D341Med (cell line): ENCODE results near the gene IMPDH2.
"Not testable (repeated sequence)": the region's sequence is repeated elsewhere in the genome, so short reads cannot be mapped to it uniquely, and the experiment has no call there.

Experiments used
- DNase-seq: peaks from one replicate; pipeline ENCODE4 v3.0.0; 2012; ENCODE audit warnings: low spot score

IMPDH2 gene

DNA sequence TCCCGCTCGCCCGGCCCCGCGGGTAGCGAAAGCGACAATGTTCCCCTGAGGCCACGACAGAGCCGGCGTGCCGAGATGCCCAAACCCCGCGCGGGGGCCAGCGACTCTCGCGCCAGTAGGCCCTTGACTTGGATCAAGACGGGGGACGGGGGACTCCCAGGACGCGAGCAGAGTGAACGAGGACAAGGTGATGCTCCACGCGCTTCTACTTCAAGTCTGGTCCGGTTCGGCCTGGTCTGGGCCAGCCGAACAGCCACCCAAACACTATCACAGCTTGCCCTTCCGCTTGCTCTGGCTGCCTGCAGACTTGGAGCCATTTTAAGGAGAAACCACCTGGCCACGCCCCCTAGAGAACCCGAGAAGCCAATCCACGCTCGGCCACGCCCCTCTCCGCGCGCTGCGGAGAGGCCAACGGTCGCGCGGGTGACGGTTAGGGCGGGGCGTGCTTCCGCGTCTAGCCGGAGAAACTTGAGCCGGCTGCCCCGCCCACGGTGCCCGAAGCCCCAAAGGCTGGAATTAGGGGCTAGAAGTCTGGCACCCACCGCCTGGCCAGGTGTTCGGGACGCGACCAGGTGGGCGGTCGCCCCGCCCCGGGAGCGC is 7.9 kb downstream of the IMPDH2 start:
- peak; percentile 94 for DNase-seq

DNA sequence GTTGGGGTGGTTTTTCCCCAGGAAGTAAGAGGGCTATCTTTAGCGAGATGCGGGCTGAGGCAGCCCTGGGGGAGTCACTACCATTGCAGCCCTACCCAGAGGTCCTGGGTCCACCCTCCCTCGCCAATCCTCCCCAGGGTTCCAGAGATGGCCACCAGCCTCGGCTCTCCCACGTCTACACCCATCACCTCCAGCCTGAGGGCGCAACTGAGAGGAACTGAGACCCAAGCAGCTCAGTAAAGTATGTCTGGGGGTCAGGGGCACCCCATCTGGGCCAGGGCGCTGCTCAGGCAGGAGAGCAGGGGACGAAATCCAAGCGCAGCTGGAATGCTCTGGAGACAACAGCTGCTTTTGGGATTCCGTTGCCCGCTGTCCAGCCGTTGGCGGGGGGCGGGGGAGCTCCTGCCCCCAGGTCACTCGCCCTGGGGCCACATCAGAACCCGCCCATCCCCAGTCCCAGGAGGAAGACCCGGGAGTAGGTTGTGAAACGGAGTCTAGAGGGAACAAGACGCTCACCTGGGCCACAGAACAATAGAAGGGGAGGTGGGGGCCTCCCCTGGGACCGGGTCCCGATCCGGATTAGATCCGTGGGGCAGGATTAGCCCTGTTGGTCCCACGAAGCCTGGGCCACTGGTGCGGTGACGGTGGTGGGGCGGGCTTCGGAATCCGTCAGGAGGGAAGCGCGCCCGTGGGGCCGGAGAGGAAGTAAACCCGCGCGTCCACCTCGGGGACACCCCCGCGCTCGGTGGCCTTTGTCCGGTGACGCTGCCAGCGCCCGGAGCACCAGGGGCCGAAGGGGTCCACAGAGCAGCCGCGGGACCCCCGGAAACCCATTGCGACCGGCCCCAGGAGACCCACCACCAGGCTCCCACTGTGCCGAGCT is 8.6 kb downstream of the IMPDH2 start:
- peak; percentile 72 for DNase-seq

DNA sequence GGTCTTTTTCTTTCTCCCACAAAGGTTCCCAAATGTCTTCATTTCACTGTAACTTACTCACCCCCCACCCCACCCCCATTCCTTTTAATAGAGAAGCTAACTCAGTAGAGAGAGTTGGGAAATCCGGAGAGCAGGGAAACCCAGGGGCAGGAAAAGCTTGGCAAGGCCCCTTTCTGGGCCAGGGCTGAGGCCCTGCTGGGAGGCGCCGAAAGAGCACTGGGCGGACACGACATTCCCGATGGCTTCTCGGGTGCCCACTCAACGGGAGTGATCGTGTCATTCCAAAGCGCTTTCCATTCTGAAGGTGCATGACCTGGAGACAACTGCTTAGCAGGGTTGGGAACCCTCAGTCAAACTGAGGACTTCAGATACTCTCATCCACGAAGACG is 9.3 kb downstream of the IMPDH2 start:
- DNase-seq, result no peak

DNA sequence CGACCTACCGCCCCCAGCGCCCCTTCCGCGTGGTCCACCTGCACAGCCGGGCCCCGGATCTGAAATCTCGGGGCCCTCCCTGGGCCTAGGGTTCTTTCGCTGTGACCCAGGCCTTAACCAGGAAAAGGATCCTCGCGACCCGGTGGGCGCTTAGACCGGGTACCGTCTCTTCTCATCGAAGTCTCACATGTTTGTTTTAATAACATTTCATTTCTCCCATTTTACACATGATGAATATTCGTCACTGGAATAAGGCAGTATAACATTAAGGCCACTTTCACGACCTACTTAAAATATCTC is 10.5 kb downstream of the IMPDH2 start:
- no peak for DNase-seq

GRCh38 chr3:49017971-49018706 is 11.1 kb downstream of the IMPDH2 start, which contains the start of gene DALRD3:
Gene DALRD3 (minus strand): TSS chr3:49018580. CDS start chr3:49018564, 16 bp downstream.
- peak; percentile 77 for DNase-seq

GRCh38 chr3:49017229-49017970 is 11.8 kb downstream of the IMPDH2 start:
- DNase-seq, result no peak

DNA sequence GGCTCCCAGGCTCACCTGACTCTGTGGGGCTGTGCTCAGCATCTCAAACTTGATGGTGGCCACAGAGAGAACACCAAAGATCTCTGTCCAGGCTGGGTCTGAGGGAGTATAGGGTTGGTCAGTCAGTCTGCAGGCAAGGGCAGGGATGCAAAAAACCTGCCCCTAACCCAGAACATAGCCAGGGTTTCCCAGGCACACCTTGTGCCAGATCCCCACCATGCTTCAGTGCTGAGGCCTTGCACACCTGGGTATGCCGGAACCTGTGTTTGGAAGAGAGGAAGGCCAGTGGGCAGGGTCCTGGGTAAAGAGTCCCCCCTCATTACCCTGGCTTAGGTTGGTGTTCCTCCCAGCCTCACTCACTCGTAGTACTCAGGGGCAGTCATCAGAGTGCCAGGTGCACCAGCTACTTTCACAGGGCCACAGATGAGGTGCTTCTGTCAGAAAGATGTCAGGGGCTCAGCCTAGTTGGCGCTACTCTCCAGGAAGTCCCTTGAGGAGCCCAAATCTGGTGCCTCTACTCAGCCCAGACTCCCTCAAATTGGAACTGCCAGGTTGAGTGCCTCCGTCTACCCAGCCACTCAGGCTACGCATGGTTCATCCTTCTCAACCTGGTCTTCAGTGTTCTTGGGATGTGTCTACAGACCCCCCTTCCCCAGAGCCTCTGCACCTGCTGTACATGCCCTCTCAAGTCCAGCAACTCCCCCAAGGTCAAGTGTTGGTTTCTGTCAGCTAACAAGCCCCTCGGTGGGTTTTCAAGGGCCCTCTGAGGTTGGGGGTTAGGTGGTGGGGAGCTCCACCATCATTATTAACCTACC is 12.6 kb downstream of the IMPDH2 start:
- no peak for DNase-seq

GRCh38 chr3:49015765-49016164 is 13.4 kb downstream of the IMPDH2 start:
- DNase-seq, result no peak

GRCh38 chr3:49015072-49015471 is 14.1 kb downstream of the IMPDH2 start:
- DNase-seq, result no peak

DNA sequence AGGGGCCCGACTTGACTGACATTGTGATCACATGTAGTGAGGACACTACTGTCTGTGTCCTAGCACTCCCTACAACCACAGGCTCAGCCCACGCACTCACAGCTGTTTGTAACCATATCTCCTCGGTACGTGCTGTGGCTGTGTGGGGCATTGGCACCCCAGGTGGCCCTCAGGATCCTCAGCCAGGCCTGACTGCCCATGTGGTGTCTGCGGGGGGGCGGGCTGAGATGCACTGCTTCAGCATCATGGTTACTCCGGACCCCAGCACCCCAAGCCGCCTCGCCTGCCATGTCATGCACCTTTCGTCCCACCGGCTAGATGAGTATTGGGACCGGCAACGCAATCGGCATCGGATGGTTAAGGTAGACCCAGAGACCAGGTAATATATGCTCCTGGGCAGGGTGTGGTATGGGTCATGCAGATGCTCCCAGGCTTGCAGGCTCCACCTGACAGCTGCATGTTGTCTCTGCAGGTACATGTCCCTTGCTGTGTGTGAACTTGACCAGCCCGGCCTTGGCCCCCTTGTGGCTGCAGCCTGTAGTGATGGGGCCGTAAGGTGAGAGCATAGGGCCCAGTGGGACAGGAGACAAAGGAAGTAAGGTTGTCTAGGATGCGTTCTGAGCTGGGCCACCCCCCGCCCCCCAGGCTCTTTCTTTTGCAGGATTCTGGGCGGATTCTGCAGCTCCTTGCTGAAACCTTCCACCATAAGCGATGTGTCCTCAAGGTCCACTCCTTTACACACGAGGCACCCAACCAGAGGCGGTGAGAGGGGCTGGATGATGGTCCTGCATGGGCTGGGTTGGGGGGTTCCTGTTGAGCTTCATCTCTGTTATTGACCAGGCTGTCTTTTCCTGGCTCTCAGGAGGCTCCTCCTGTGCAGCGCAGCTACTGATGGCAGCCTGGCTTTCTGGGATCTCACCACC is 15.2 kb downstream of the IMPDH2 start:
- peak; percentile 61 for DNase-seq

DNA sequence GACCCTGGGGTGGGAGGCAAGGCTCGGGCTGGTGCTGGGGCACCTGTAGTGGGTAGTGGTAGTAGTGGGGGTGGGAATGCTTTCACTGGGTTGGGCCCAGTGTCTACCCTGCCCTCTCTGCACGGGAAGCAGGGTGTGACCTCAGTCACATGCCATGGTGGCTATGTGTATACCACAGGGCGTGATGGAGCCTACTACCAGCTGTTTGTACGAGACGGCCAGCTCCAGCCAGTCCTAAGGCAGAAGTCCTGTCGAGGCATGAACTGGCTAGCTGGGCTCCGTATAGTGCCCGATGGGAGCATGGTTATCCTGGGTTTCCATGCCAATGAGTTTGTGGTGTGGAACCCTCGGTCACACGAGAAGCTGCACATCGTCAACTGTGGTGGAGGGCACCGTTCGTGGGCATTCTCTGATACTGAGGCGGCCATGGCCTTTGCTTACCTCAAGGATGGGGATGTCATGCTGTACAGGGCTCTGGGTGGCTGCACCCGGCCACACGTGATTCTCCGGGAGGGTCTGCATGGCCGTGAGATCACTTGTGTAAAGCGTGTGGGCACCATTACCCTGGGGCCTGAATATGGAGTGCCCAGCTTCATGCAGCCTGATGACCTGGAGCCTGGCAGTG is 16.0 kb downstream of the IMPDH2 start:
- no peak for DNase-seq

- DNase-seq, result no peak
Measured at GRCh38 chr3:49012441-49013017, 16.7 kb downstream of the IMPDH2 start.

DNA sequence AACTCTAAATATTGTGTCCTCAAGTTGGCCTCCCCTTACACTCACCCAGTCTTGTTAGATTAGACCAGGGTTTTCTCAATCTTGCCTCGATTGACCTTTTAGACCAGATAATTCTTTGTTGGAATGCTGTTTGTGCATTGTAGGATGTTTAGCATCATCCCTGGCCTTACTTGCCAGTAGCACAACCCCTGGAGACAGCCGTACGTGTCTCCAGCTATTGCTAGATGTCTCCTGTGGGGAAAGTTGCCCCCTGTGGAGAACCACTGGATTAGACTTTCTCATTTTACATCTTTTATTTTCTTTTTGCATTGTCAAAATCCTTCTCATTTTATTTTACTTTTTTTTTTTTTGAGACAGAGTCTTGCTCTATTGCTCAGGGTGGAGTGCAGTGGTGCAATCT is 19.8 kb downstream of the IMPDH2 start:
- no peak for DNase-seq

GRCh38 chr3:49008627-49009026 is 20.6 kb downstream of the IMPDH2 start:
- not testable (repeated sequence) for DNase-seq

- peak; percentile 92 for DNase-seq
Measured at GRCh38 chr3:49007771-49008528, 21.2 kb downstream of the IMPDH2 start.

GRCh38 chr3:49007068-49007770 is 22.0 kb downstream of the IMPDH2 start, which contains the start of gene WDR6:
Gene WDR6 (plus strand): TSS chr3:49007391. CDS start chr3:49007432, 41 bp downstream.
- DNase-seq, result peak; percentile 99

GRCh38 chr3:49006408-49007067 is 22.7 kb downstream of the IMPDH2 start:
- peak; percentile 55 for DNase-seq
